ENCODE measurements around the gene ATP4A.

Gene ATP4A

DNA sequence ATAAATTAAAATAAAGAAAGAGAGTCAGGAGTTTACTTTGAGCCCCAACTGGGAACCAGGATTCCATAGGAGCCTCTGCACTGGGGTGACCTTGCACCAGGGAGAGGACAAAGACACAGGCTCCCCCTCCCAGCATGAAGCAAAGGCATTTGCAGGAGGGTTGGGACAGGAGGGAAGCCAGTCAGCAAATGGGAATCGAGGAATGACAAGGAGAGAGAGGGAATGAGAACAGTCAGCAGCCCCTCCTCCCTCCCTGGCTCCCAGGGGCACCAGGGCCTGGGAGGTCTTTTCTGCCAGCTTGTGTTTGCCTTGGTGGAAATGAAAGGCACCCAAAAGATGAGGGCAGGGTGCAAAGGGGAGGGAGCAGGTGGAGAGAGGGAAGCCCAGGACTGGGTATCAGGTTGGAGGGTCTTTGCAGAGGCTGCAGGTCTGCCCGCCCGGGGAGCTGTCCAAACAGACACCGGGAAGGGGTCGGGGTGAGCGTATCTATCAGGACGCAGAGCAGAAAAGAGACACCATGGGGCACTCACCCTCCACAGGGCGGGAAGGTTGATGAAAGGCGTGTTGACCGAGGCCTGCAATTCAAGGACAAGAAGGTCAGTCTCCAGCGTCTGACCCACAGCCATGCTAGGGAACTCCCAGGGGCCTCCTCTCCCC lies 39.1 kb downstream of the ATP4A start:
- no peak for DNase-seq (ENCODE audit: low read depth in 2 of 2)

DNA sequence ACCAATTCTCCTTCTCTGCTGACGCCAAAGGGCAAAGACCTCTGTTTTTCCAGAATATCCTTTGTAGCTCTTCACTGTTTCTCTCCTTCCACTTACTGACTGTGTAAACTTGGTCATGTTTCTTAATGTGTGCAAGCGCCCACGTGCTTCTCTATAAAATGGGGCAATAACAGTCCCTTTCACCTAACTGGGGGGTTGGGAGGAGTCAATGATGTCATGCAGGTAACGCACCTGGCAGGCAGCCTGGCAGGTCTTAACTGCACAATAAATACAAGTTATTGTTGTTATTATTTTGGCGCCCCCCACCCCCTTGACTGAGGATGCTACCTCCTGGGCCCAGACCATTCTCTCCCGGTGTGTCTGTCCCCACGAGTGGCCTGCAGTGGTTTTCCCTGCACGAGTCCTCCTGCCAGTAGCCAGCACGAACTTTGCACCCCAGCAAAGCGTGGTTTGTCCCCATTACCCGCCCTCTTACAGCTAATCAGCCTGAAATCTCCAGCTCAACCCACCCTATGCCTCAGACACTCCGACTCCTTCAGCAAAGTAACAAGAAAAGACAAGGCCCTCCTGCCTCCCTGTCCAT lies 40.6 kb downstream of the ATP4A start:
- DNase-seq (ENCODE audit: low read depth in 2 of 2) = no peak

DNA sequence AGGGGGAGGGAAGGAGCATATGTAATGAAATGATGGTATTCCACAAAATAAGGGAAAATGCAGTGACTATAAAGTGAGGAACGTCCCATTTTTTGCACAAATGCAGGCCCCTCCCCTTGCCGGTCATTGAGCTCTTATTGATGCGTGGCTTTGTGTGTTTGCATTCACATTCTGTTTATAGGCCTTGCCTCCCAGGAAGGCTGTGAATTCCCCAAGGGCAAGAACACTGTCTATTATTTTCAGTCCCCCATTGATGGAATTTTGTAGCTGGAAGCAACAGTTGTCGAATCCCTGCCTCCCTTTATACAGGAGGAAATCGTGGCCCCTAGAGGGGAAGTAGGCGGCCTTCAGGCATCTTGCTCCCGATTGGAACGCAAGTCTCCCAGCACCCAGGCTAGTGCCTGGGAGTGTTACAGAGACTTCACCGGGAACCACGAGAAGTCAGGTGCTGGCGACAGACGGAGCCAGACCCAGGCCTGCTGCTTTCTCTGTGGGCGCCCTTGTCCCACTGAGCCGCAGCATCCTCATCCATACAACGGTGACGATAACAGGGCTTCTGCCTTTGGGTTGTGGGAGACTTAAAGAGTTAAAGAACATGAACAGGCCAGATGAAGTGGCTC lies 42.2 kb downstream of the ATP4A start:
- no peak for DNase-seq (ENCODE audit: low read depth in 2 of 2)

DNA sequence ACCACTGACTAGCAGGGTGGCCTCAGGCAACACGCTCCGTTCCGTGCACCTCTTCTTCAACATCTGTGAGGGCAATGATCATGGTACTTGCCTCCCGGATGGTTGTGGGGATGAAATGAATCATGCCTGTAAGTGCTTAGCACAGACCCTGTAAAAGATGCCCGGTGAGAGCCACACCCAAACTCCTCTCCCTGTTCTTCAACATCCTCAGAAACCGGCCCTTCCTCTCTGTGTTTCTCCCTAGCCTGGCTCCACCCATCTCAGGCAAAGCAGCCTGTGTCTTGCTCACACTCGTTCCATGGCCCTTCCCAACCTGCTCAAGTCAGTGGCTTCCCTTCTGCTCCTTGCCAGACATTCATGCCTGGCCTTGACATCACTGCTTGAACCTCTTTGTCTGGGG lies 44.2 kb downstream of the ATP4A start:
- DNase-seq (ENCODE audit: low read depth in 2 of 2) = no peak

DNA sequence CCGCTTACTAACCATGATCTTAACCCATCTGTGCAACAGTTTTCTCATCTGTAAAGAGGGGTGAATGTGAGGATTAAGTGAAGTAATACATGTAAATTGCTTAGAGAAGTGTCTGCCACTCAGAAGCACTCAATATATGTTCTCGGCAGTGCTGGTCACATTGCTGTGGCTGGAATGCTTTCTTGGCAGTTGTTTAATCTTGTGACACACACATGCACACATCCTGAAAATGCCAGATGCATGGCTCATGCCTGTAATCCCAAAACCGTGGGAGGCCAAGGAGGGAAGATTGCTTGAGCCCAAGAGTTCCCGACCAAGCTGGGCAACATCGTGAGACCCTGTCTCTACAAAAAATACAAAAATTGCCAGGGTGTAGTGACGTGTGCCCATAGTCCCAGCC lies 45.1 kb downstream of the ATP4A start:
- DNase-seq (ENCODE audit: low read depth in 2 of 2) = no peak

DNA sequence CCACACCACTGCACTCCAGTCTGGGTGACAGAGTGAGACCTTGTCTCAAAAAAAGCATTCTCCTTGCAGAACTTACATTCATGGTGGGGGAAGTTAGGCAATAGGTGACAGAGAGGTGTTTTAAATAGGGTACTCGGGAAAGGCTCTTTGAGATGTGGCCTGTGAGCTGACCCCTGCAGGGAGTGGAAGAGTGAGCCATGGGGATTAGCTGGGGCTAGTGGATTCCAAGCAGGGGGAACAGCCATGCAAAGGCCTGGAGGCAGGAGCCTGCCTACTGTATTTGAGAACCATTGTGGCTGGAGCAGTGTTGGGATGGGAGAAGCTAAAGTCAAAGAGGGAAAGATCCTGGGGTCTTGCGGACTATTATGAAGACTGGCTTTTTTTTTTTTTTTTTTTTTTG lies 46.1 kb downstream of the ATP4A start:
- DNase-seq (ENCODE audit: low read depth in 2 of 2) = no peak

DNA sequence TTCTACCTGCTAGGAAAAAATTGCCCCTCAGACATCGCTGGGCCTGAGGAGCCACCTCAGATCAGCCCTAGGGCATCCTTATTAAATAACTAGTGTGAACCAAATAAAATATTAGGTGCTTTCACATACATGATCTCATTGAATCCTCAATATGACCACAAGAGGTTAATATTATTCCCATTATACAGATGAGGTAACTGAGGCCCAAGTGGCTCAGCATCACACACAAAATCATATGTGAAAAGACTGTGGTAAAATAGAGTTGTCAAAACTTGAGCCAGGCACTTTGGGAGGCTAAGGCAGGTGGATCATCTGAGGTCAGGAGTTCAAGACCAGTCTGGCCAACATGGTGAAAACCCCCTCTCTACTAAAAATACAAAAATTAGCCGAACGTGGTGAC lies 47.1 kb downstream of the ATP4A start:
- no peak for DNase-seq (ENCODE audit: low read depth in 2 of 2)

DNA sequence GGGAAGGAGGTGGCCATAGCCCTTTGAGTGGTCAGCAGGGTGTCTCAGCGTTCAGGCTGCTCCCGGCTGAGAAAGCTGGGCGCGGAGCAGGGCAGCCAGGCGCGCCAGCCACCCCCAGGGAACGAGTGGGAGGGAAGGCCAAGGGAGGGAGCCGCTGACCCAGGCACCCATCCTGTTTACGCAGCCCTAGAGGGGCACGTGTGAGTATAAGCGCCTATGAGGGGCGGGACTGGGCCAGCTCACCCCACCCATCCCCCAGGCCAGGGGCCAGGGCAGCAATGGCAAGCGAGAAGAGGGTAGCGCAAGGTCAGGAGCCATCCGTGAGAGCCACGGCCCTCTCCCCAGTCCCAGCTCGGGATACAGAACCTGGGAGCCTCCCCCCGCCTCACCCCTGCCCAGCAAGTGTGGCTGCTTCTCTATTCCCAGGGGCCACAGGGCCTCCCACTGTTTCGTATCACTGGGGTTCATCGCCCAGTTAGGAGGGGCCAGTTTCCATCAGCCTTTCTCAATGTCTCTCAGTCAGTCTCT lies 49.1 kb downstream of the ATP4A start:
- DNase-seq (ENCODE audit: low read depth in 2 of 2) = no peak

DNA sequence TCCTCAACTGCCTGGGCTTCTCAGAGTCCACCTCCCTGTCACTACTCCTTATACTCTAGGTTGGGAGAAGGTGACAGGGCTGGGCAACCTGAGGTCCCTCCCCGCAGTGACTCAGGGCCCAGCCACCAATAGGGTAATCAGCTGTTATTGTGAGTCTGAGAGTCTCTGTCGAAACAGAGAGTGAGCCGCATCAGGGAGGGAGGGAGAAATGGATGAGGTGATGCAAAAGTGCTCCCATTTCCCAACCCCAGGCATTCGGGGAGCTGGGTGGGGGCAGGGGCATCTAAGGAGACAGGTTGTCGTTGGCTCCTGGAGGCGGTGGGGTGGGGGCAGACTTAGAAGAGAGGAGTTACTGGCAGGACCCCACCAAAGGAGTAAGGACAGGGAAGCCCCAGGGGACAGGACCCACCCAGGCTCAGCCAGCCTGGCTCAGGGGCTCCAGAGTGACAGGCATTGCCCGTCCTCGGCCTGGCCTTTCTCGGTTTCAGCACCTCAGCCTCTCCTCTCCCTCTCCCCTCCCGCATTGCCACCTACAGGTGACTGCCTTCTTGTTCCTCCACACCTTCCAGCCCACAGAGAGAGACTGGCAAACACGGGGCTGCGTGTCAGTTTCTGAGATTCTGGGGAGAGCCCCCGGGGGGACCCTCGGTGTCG lies 49.7 kb downstream of the ATP4A start, which contains the start of gene DMKN:
TSS of gene DMKN (minus strand) at position 22 of the 654 bp plus-strand sequence. CDS start 174 bp downstream, outside the sequence.
- DNase-seq (ENCODE audit: low read depth in 2 of 2) = no peak

DNA sequence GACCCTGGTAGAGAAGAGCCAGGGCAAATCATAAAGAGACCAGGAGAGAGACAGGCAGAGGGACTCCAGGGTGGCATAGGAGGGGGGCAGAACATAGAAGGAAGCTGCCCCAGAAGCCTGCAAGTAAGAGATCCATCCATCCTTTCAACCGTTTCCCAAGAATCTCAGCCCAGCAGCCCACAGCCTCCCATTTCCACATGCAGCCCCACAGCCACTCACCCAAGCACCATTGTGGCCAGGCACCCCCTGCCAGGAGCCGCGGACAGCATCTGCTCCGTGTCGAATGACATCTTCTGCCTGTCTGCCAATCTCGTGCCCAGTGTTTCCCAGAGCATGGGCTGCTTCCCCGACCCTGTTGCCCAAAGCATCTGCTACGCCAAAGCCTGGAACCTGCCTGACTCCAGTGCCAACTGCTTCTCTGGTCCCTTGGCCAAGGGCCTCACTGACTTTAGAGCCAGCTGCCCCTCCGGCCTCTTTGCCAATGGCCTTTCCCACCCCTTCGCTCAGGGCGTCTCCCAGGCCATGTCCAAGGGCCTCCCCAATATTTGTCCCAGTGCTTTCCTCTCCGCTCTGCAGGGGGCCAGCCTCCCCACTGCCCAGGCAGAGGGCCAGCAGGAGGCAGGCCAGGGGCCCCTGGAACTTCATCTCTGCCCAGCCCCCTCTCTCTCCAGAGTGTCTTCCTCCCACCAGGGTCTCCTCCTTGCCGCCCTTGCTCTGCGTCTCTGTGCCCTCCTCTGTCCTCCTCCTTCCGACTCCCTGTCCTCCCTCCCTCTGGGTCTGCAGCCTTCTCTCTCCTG lies 50.4 kb downstream of the ATP4A start:
- DNase-seq (ENCODE audit: low read depth in 2 of 2) = no peak

DNA sequence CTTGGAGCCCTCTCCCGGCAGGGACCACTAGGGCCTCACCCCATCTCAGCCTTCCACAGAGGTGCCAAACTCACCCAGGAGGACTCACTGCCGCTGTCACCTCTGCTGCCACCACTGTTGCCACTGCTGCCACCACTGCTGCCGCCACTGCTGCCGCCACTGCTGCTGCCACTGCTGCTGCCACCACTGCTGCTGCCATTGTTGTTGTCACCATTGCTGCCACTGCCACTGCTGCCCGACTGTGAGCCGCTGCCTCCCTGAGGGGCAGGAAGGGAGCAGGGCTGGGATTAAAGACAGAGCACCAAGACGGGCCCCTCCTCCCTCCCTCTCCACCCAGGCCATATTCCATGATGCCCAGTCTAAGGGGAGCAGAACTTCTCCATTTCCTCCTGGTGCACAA lies 52.1 kb downstream of the ATP4A start:
- DNase-seq (ENCODE audit: low read depth in 2 of 2) = no peak

DNA sequence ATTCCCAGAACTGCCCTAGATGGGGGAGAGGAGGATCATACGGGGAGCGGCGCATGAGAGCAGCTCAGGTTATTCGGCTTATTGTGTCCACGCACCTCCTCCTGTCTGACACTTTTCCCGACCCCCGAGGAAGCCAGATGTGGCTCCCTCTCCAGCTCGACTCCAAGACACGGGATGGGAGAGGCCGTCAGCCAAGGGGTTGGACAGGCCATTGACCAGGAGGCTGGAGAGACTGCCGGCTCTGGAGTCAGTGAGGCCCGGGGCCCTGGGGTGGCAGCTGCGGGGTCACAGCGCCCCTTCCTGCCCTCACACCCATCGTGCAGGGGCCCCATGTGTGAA lies 52.9 kb downstream of the ATP4A start:
- no peak for DNase-seq (ENCODE audit: low read depth in 2 of 2)

DNA sequence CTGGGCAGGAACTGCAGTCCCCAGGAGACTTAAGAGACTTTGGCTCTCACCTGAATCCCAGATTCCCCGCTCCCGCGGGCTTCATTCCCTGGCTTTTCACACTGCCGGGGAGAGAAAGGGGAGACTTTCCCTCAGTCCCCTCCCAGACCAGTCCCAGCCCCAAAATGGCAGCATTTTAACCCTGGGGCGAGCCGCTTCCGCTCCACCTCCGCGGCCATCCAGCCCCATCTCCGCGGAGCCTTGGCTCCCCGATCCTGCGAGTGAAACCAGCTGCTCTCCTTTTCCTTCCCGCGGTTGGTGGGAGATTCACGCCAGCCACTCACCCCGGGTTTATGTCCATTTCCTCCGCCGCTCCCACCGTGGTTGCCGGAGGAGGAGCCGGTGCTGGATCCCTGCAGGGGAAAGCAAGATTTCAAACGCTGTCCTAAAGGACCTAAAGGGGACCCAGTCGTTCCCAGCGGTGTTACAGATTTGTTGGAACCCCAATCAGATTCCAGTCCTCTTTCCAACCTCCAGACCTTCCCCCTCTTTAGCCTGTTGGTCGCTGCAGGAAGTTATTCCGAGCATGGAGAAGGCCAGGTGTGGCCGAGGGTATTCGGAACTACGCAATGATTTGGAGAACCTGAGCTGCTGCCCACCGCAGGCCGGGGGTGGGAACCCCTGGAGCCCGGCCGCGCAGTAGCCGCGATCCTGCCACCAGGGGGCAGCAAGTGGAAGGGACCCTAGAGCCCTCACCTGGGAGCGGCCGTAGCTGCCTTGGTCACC lies 53.4 kb downstream of the ATP4A start:
- peak; percentile 38 to 70 for DNase-seq (ENCODE audit: low read depth in 2 of 2)

DNA sequence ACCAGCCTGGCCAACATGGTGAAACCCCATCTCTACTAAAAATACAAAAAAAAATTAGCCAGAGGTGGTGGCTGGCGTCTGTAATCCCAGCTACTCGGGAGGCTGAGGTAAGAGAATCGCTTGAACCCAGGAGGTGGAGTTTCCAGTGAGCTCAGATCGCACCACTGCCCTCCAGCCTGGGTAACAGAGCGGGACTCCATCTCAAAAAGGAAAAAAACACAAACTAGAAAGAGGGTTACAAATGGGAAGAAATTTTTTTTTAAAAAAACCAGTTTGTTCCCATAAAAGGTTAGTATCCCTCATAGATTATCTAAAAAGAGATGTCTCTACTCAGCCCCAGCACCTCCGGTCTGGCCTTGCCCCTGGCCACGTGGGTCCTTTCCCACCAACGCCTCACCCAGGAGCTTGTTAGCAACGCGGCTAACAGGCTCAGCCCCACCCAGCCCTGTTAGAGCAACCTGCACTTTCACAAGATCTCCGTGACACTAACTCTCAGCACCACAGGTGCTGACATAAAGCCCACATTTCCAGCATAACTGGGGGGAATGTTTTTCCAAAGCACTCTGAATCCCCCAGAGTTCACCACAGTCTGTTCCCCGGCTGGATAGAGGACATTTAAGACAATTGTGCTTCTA lies 54.3 kb downstream of the ATP4A start:
- DNase-seq (ENCODE audit: low read depth in 2 of 2) = peak in 1 of 2 donors; percentile 21

DNA sequence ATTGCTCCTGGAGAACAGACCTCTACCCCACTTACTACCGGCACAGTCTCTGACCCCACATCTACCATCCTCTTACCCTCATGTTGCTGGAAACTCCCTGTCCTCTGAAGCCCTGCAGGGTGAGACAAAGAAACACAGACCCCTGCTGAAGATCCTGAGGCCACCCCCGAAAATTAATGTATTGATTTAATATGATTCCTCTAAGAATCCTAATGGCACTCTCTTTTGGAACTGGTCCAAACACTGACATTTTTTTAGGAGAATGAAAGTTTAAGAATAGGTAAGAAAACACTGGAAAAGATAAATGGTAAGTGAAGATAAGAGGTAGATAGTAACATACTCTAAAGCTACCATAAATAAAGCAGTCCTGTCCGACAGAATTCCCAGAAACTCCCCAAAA lies 55.3 kb downstream of the ATP4A start:
- no peak for DNase-seq (ENCODE audit: low read depth in 2 of 2)

DNA sequence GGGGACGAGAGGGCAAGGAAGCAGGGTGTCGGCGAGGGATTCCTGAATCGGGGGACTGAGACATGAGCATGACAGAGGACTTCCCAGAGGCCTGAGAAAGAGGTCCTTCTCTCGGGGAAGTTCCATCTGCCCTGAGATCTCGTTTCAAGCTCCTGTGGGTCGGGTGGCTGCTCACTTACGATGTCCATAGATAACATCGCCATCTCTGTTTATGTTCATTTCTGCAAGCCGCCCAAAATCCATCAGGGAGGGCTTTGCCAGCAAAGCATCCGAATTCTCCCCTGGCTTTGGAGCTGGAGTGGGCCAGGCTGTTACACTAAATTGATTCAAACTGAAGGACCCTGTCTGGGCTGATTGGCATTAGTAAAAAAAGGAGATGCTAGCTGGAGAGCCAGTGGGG lies 55.9 kb downstream of the ATP4A start:
- DNase-seq (ENCODE audit: low read depth in 2 of 2) = no peak

DNA sequence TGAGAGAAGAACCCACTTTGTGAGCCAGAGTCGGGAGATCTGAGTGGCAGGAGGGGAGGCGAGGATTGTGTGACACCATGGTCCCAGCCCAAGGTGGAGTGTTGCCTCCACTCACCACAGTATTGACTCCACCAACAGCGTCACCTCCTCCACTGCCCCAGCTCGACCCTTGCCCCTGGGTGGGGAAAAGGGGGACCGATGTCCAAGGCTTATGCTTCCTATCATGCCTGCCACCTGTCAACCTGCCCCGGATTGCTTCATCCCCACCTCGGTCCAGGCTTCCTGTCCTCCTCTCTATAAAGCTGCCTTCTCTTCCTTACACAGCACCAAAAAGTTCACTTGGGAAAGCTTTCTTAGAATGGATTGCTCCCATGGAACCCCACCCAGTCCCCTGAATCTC lies 57.4 kb downstream of the ATP4A start:
- DNase-seq (ENCODE audit: low read depth in 2 of 2) = no peak

DNA sequence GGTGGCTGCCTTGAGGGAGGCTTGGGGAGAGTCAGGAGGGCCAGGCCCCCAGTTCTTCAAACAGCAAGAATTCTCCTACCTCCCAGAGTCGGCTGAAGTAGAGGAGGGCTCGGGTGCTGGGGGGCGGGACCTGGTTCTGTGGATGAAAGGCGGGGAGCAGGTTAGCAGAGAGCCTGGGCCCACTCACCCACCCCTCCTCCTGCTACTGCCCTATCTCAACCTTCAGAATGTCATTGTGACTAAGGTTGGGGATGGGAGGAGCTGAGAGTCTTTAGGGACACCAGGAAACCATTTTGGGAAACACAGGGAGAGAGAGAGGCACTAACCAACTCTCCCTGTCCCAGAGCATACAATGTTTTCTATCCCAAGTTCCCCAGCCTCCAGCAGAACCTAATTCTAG lies 60.7 kb downstream of the ATP4A start:
- no peak for DNase-seq (ENCODE audit: low read depth in 2 of 2)

DNA sequence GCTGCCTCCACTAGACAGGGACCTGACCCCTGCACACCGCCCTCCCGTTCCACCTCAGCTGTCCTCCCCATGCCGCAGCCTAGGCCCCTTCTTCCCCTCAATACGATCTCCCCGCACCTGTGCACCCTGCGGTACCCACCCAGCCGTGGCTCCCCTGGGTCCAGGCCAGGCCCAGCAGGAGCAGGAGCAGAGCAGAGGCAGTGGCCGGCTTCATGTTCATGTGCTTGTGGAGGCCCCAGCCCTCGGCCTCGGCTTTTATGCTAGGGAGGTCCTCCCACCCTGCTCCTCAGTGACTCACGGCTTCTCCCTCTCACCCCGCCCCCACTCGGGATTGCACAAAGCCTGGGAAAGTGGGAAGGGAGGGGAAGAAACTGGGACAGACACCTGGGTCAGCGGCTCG lies 61.8 kb downstream of the ATP4A start:
- DNase-seq (ENCODE audit: low read depth in 2 of 2) = no peak

DNA sequence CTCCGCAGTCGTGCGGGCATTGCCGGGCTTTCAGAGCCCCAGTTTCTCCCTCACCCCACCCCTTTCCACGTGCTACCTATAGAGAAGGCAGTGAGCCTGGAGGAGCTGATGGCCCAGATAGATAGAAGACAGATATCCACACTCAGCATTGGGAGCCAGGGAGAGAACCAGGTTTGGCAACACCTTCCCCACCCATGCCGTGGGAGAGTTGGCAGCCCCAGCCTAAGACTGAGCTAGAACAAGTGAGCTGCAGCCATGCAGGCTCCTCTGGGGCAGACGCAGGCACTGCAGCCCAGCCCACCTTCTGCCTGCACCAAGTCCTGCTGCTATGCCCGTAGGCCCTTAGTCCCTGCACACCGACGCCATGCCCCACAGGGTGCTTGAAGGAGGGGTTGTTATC lies 62.8 kb downstream of the ATP4A start:
- DNase-seq (ENCODE audit: low read depth in 2 of 2) = no peak

Measured in stimulated activated CD4-positive, alpha-beta T cell treated with anti-CD3 and anti-CD28 coated beads, Interleukin-15, amount 100 ng/mL, for 48 hours (primary cell).